ENCODE measurements around the gene TDRD15. TPM values are rescaled to one million over a fixed set of nuclear protein-coding genes. Genes with fewer than 3 reads are reported as not detected.

Gene TDRD15
- total and polyA plus RNA-seq, 2 experiments from 2014 or later = 0.07 TPM; not detected in 1

DNA sequence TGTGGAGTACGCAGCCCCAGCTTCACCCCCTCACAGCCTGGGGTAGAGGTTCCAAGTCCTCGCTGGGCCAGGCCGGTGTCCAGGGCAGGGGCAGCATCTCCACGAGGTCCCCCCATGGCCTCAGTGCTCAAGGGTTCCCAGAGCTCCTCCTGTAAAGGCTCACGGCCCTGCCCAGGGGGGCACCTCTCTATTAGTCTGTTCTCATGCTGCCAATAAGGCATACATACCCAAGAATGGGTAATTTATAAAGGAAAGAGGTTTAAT is 38.8 kb downstream of the TDRD15 start:
- no peak overlapping the region for H3K27ac ChIP-seq
- H3K36me3 ChIP-seq (replicated peaks; ENCODE audit: insufficient read depth, low read depth) = no peaks in the 10 kb centered on the region
- TF ChIP-seq, protein P1, sequence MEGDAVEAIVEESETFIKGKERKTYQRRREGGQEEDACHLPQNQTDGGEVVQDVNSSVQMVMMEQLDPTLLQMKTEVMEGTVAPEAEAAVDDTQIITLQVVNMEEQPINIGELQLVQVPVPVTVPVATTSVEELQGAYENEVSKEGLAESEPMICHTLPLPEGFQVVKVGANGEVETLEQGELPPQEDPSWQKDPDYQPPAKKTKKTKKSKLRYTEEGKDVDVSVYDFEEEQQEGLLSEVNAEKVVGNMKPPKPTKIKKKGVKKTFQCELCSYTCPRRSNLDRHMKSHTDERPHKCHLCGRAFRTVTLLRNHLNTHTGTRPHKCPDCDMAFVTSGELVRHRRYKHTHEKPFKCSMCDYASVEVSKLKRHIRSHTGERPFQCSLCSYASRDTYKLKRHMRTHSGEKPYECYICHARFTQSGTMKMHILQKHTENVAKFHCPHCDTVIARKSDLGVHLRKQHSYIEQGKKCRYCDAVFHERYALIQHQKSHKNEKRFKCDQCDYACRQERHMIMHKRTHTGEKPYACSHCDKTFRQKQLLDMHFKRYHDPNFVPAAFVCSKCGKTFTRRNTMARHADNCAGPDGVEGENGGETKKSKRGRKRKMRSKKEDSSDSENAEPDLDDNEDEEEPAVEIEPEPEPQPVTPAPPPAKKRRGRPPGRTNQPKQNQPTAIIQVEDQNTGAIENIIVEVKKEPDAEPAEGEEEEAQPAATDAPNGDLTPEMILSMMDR (IDR thresholded peaks at IDR 0.05; ENCODE audit: poor library complexity) = no peak
- no peaks in the 10 kb centered on the region for H3K4me1 ChIP-seq (ENCODE audit: insufficient read depth)
- no peak for DNase-seq (ENCODE audit: low spot score)
- no peaks in the 10 kb centered on the region for H3K27me3 ChIP-seq
- H2AFZ ChIP-seq = no peak overlapping the region
- no peaks in the 10 kb centered on the region for H4K20me1 ChIP-seq (ENCODE audit: insufficient read depth, poor library complexity, severe bottlenecking)
- no peak overlapping the region for H3K4me3 ChIP-seq
- H3K4me2 ChIP-seq = no peak overlapping the region
- no peaks in the 10 kb centered on the region for H3K9me2 ChIP-seq (replicated peaks; ENCODE audit: insufficient read depth)
- 91% methylated on average over 5 of the region's 5 CpGs for WGBS (ENCODE audit: low lambda C conversion rate, missing lambda C conversion rate)
- no peaks in the 10 kb centered on the region for H3K9me3 ChIP-seq (ENCODE audit: low read depth)
- no peaks in the 10 kb centered on the region for H3K79me2 ChIP-seq

DNA sequence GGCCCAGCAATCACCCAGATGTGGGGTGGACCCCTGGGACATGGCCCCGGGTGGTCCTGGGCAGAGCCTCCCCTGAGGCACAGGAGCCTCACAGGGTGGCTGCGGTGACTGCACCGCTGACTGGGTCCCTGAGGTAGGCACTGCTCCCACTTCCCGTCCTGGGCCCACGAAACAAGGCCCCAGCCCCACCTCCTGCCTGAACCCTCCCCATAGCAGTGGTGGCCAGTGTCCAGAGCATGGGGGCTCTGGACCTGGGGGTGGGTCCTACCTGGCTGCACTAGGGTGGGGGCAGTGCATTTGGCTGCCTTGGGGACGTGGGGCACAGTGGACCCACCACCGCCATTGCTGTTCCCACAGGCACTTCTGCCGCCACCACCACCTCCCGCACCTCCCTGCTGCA is 39.4 kb downstream of the TDRD15 start:
- H3K9me3 ChIP-seq (ENCODE audit: low read depth) = no peaks in the 10 kb centered on the region
- H3K79me2 ChIP-seq = no peaks in the 10 kb centered on the region
- H3K27ac ChIP-seq = no peak overlapping the region
- no peak for DNase-seq (ENCODE audit: low spot score)
- no peaks in the 10 kb centered on the region for H4K20me1 ChIP-seq (ENCODE audit: insufficient read depth, poor library complexity, severe bottlenecking)
- TF ChIP-seq EZH2phosphoT487 (IDR thresholded peaks at IDR 0.05; ENCODE audit: low read depth, severe bottlenecking, unreplicated experiment) (no peak), EZH2 (IDR thresholded peaks at IDR 0.05; ENCODE audit: borderline replicate concordance) (no peak)
- TF ChIP-seq, protein P1 (IDR thresholded peaks at IDR 0.05; ENCODE audit: poor library complexity) = no peak
- H3K4me2 ChIP-seq = no peak overlapping the region
- no peaks in the 10 kb centered on the region for H3K36me3 ChIP-seq (replicated peaks; ENCODE audit: insufficient read depth, low read depth)
- peaks cover 1% of the 10 kb centered on the region for H3K27me3 ChIP-seq
- WGBS (ENCODE audit: low lambda C conversion rate, missing lambda C conversion rate) = 100% methylated on average over 8 of the region's 9 CpGs
- no peaks in the 10 kb centered on the region for H3K9me2 ChIP-seq (replicated peaks; ENCODE audit: insufficient read depth)
- H2AFZ ChIP-seq = no peak overlapping the region
- H3K4me1 ChIP-seq (ENCODE audit: insufficient read depth) = no peaks in the 10 kb centered on the region
- no peak overlapping the region for H3K4me3 ChIP-seq

DNA sequence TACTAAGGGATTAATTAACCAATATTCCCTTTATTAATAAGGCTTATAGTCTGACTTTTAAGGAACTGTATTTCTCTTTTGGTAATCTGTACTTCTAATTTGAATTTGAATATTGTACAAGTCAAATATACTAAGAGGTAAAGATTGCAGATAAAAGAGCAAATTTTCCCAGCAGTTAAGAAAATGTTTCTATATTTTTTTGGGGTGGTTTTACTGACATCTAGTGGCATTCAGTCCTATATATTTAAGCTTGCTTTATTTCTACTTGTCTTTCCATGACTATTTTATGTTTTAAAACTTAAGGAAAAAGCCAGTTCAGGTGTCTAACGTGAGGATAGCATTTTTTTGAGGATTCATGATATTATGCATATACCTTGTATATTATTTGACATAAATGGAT is 41.6 kb downstream of the TDRD15 start:
- 0% methylated on average over 1 of the region's 1 CpG for WGBS (ENCODE audit: low lambda C conversion rate, missing lambda C conversion rate)
- DNase-seq (ENCODE audit: low spot score) = no peak
- no peaks in the 10 kb centered on the region for H3K79me2 ChIP-seq
- H3K4me1 ChIP-seq (ENCODE audit: insufficient read depth) = no peaks in the 10 kb centered on the region
- H3K9me2 ChIP-seq (replicated peaks; ENCODE audit: insufficient read depth) = no peaks in the 10 kb centered on the region
- TF ChIP-seq EZH2 (IDR thresholded peaks at IDR 0.05; ENCODE audit: borderline replicate concordance) (no peak), EZH2phosphoT487 (IDR thresholded peaks at IDR 0.05; ENCODE audit: low read depth, severe bottlenecking, unreplicated experiment) (no peak)
- TF ChIP-seq, protein P1 (IDR thresholded peaks at IDR 0.05; ENCODE audit: poor library complexity) = peak; percentile 61
- no peak overlapping the region for H3K4me2 ChIP-seq
- no peak overlapping the region for H3K4me3 ChIP-seq
- peaks cover 8% of the 10 kb centered on the region for H3K27me3 ChIP-seq
- H3K27ac ChIP-seq = no peak overlapping the region
- no peaks in the 10 kb centered on the region for H3K9me3 ChIP-seq (ENCODE audit: low read depth)
- H4K20me1 ChIP-seq (ENCODE audit: insufficient read depth, poor library complexity, severe bottlenecking) = no peaks in the 10 kb centered on the region
- no peak overlapping the region for H2AFZ ChIP-seq
- H3K36me3 ChIP-seq (replicated peaks; ENCODE audit: insufficient read depth, low read depth) = no peaks in the 10 kb centered on the region
